ENCODE data around the gene RAMP3. TPM values are rescaled to one million over a fixed set of nuclear protein-coding genes. Genes with fewer than 3 reads are reported as not detected.
"Not testable (repeated sequence)": the region's sequence is repeated elsewhere in the genome, so short reads cannot be mapped to it uniquely, and the experiment has no call there.

Gene RAMP3
- polyA plus RNA-seq, 3 donors, result 7.8 to 10.6 (median 9.5) TPM

- DNase-seq (ENCODE audit: extremely low read depth in 1 of 11, low read depth in 9 of 11, low spot score in 4 of 11), result no peak
Measured at GRCh38 chr7:45203936-45204445, 46.4 kb downstream of the RAMP3 start.

GRCh38 chr7:45206266-45206665 is 48.7 kb downstream of the RAMP3 start:
- DNase-seq (ENCODE audit: extremely low read depth in 1 of 11, low read depth in 9 of 11, low spot score in 4 of 11), result not testable (repeated sequence)

GRCh38 chr7:45209909-45210308 is 52.3 kb downstream of the RAMP3 start:
- DNase-seq (ENCODE audit: extremely low read depth in 1 of 11, low read depth in 9 of 11, low spot score in 4 of 11), result not testable (repeated sequence)

GRCh38 chr7:45211066-45211465 is 53.5 kb downstream of the RAMP3 start:
- DNase-seq (ENCODE audit: extremely low read depth in 1 of 11, low read depth in 9 of 11, low spot score in 4 of 11), result no peak

GRCh38 chr7:45211958-45212357 is 54.4 kb downstream of the RAMP3 start:
- no peak for DNase-seq (ENCODE audit: extremely low read depth in 1 of 11, low read depth in 9 of 11, low spot score in 4 of 11)

GRCh38 chr7:45212606-45213005 is 55.0 kb downstream of the RAMP3 start:
- DNase-seq (ENCODE audit: extremely low read depth in 1 of 11, low read depth in 9 of 11, low spot score in 4 of 11), result no peak

- DNase-seq (ENCODE audit: extremely low read depth in 1 of 11, low read depth in 9 of 11, low spot score in 4 of 11), result no peak
Measured at GRCh38 chr7:45215601-45216062, 58.0 kb downstream of the RAMP3 start.

- DNase-seq (ENCODE audit: extremely low read depth in 1 of 11, low read depth in 9 of 11, low spot score in 4 of 11), result no peak
Measured at GRCh38 chr7:45216181-45216580, 58.6 kb downstream of the RAMP3 start.

- no peak for DNase-seq (ENCODE audit: extremely low read depth in 1 of 11, low read depth in 9 of 11, low spot score in 4 of 11)
Measured at GRCh38 chr7:45216622-45217165, 59.1 kb downstream of the RAMP3 start.

GRCh38 chr7:45217358-45217757 is 59.8 kb downstream of the RAMP3 start:
- DNase-seq (ENCODE audit: extremely low read depth in 1 of 11, low read depth in 9 of 11, low spot score in 4 of 11), result no peak

GRCh38 chr7:45219130-45219529 is 61.5 kb downstream of the RAMP3 start:
- DNase-seq (ENCODE audit: extremely low read depth in 1 of 11, low read depth in 9 of 11, low spot score in 4 of 11), result no peak

- DNase-seq (ENCODE audit: extremely low read depth in 1 of 11, low read depth in 9 of 11, low spot score in 4 of 11), result no peak
Measured at GRCh38 chr7:45219801-45220435, 62.3 kb downstream of the RAMP3 start.

- DNase-seq (ENCODE audit: extremely low read depth in 1 of 11, low read depth in 9 of 11, low spot score in 4 of 11), result no peak
Measured at GRCh38 chr7:45220846-45221618, 63.4 kb downstream of the RAMP3 start.

GRCh38 chr7:45221896-45222604 is 64.5 kb downstream of the RAMP3 start:
- no peak for DNase-seq (ENCODE audit: extremely low read depth in 1 of 11, low read depth in 9 of 11, low spot score in 4 of 11)

- DNase-seq (ENCODE audit: extremely low read depth in 1 of 11, low read depth in 9 of 11, low spot score in 4 of 11), result no peak
Measured at GRCh38 chr7:45223078-45223477, 65.5 kb downstream of the RAMP3 start.

GRCh38 chr7:45223728-45224630 is 66.4 kb downstream of the RAMP3 start:
- DNase-seq (ENCODE audit: extremely low read depth in 1 of 11, low read depth in 9 of 11, low spot score in 4 of 11), result no peak

- peak in 5 of 11 donors; percentile 18 to 37 (median 25) for DNase-seq (ENCODE audit: extremely low read depth in 1 of 11, low read depth in 9 of 11, low spot score in 4 of 11)
Measured at GRCh38 chr7:45224832-45225231, 67.2 kb downstream of the RAMP3 start.

- DNase-seq (ENCODE audit: extremely low read depth in 1 of 11, low read depth in 9 of 11, low spot score in 4 of 11), result no peak
Measured at GRCh38 chr7:45225311-45225947, 67.8 kb downstream of the RAMP3 start.
